ENCODE results near the gene VWA5A. TPM values are rescaled to one million over a fixed set of nuclear protein-coding genes. Genes with fewer than 3 reads are reported as not detected.

Gene VWA5A
- polyA plus RNA-seq, 1 donor from 2014 or later, result 82.2 TPM

- Histone ChIP-seq H3K79me2 (replicated peaks; ENCODE audit: insufficient read depth, low read length) (no peaks in the 10 kb centered on the region), H3K4me3 (ENCODE audit: low read length) (peak overlapping the region; percentile 9), H3K4me2 (ENCODE audit: low read length) (peak overlapping the region; percentile 50), H3K9me3 (ENCODE audit: low read length) (no peaks in the 10 kb centered on the region), H3K27me3 (ENCODE audit: insufficient read depth, low read depth, low read length) (no peaks in the 10 kb centered on the region), H3K36me3 (ENCODE audit: insufficient read depth, low read length) (no peaks in the 10 kb centered on the region), H3K9me2 (ENCODE audit: insufficient read depth, low read length) (no peaks in the 10 kb centered on the region), H2AFZ (ENCODE audit: low read depth, low read length) (no peak overlapping the region), H3K9ac (ENCODE audit: low read length) (no peak overlapping the region), H3K27ac (ENCODE audit: low read length) (peak overlapping the region; percentile 88), H3F3A (ENCODE audit: insufficient read depth, low read length, poor library complexity, severe bottlenecking) (peaks cover 5% of the 10 kb centered on the region), H4K20me1 (ENCODE audit: insufficient read depth) (no peaks in the 10 kb centered on the region)
- TF ChIP-seq POLR2AphosphoS5 (IDR thresholded peaks at IDR 0.05), result peak; percentile 11
- TF ChIP-seq MXI1 (conservative IDR thresholded peaks at IDR 0.05; ENCODE audit: poor library complexity, severe bottlenecking), result no peak
Measured at GRCh38 chr11:124170801-124171586, 55.7 kb downstream of the VWA5A start.

DNA sequence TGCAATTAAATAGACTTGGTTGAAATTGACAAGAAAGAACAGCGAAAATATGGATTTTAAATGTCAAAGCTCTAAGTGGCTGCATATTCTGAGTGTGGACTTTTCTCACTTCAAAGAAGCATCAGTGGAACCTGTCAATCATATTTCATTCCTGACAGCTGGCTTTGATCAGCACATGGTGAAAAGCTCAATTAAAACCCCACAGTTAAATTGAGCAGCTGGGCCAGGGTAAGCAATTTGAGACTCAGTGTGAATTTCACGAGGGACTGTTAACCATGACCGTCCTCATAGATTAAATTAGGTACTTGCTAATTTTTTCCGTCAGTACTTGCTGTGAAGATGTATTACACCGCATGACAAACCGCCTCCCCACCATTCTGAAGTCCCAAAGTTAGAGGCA is 56.9 kb downstream of the VWA5A start:
- H3K9me2 ChIP-seq (ENCODE audit: insufficient read depth, low read length), result no peaks in the 10 kb centered on the region
- peak overlapping the region; percentile 50 for H3K4me2 ChIP-seq (ENCODE audit: low read length)
- H2AFZ ChIP-seq (ENCODE audit: low read depth, low read length), result no peak overlapping the region
- H3K79me2 ChIP-seq (replicated peaks; ENCODE audit: insufficient read depth, low read length), result no peaks in the 10 kb centered on the region
- peaks cover 5% of the 10 kb centered on the region for H3F3A ChIP-seq (ENCODE audit: insufficient read depth, low read length, poor library complexity, severe bottlenecking)
- peak overlapping the region; percentile 9 for H3K4me3 ChIP-seq (ENCODE audit: low read length)
- peak overlapping the region; percentile 88 for H3K27ac ChIP-seq (ENCODE audit: low read length)
- H3K9me3 ChIP-seq (ENCODE audit: low read length), result no peaks in the 10 kb centered on the region
- no peaks in the 10 kb centered on the region for H3K27me3 ChIP-seq (ENCODE audit: insufficient read depth, low read depth, low read length)
- TF ChIP-seq, protein P1, sequence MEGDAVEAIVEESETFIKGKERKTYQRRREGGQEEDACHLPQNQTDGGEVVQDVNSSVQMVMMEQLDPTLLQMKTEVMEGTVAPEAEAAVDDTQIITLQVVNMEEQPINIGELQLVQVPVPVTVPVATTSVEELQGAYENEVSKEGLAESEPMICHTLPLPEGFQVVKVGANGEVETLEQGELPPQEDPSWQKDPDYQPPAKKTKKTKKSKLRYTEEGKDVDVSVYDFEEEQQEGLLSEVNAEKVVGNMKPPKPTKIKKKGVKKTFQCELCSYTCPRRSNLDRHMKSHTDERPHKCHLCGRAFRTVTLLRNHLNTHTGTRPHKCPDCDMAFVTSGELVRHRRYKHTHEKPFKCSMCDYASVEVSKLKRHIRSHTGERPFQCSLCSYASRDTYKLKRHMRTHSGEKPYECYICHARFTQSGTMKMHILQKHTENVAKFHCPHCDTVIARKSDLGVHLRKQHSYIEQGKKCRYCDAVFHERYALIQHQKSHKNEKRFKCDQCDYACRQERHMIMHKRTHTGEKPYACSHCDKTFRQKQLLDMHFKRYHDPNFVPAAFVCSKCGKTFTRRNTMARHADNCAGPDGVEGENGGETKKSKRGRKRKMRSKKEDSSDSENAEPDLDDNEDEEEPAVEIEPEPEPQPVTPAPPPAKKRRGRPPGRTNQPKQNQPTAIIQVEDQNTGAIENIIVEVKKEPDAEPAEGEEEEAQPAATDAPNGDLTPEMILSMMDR (IDR thresholded peaks at IDR 0.05; ENCODE audit: poor library complexity, severe bottlenecking), result no peak
- TF ChIP-seq TAF1 (IDR thresholded peaks at IDR 0.05; ENCODE audit: low read depth) (no peak), RAD21 (conservative IDR thresholded peaks at IDR 0.05) (no peak), POLR2AphosphoS5 (IDR thresholded peaks at IDR 0.05) (peak; percentile 53), SMC3 (conservative IDR thresholded peaks at IDR 0.05; ENCODE audit: poor library complexity) (no peak), MXI1 (conservative IDR thresholded peaks at IDR 0.05; ENCODE audit: poor library complexity, severe bottlenecking) (no peak), EP300 (conservative IDR thresholded peaks at IDR 0.05; ENCODE audit: poor library complexity, severe bottlenecking) (peak; percentile 92), EZH2 (IDR thresholded peaks at IDR 0.05; ENCODE audit: borderline replicate concordance, insufficient read depth, low read length, poor library complexity, severe bottlenecking) (no peak)
- TF ChIP-seq, protein P2, sequence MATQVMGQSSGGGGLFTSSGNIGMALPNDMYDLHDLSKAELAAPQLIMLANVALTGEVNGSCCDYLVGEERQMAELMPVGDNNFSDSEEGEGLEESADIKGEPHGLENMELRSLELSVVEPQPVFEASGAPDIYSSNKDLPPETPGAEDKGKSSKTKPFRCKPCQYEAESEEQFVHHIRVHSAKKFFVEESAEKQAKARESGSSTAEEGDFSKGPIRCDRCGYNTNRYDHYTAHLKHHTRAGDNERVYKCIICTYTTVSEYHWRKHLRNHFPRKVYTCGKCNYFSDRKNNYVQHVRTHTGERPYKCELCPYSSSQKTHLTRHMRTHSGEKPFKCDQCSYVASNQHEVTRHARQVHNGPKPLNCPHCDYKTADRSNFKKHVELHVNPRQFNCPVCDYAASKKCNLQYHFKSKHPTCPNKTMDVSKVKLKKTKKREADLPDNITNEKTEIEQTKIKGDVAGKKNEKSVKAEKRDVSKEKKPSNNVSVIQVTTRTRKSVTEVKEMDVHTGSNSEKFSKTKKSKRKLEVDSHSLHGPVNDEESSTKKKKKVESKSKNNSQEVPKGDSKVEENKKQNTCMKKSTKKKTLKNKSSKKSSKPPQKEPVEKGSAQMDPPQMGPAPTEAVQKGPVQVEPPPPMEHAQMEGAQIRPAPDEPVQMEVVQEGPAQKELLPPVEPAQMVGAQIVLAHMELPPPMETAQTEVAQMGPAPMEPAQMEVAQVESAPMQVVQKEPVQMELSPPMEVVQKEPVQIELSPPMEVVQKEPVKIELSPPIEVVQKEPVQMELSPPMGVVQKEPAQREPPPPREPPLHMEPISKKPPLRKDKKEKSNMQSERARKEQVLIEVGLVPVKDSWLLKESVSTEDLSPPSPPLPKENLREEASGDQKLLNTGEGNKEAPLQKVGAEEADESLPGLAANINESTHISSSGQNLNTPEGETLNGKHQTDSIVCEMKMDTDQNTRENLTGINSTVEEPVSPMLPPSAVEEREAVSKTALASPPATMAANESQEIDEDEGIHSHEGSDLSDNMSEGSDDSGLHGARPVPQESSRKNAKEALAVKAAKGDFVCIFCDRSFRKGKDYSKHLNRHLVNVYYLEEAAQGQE (IDR thresholded peaks at IDR 0.05; ENCODE audit: borderline replicate concordance), result no peak
- H3K36me3 ChIP-seq (ENCODE audit: insufficient read depth, low read length), result no peaks in the 10 kb centered on the region
- H3K9ac ChIP-seq (ENCODE audit: low read length), result no peak overlapping the region
- no peaks in the 10 kb centered on the region for H4K20me1 ChIP-seq (ENCODE audit: insufficient read depth)

Measured in neural cell (in vitro differentiated cells).